ENCODE results near the gene CD244. TPM values are rescaled to one million over a fixed set of nuclear protein-coding genes. Genes with fewer than 3 reads are reported as not detected.
"Not testable (repeated sequence)": the region's sequence is repeated elsewhere in the genome, so short reads cannot be mapped to it uniquely, and the experiment has no call there.

CD244 gene
- polyA plus RNA-seq, 2 of the 4 experiments (the other 2 are of a cell fraction) = 0.03 TPM; not detected in 1

- ChIA-PET CTCF (interaction anchor here (1.0 to 1.1 kb wide), 2 partner anchors 70 to 84 kb away, joined by 3 to 4 read pairs; no protein-coding TSS in a partner anchor), POLR2A (no interaction called here)
- Histone ChIP-seq H3K4me2 (no peak overlapping the region), H3K9me3 (0 out of 3 replicates have a peak, but pooled peaks cover 3% of the 10 kb centered on the region), H3K27ac (no peak overlapping the region), H3K4me3 (no peak overlapping the region), H3K4me1 (no peaks in the 10 kb centered on the region)
- WGBS (ENCODE audit: missing lambda C conversion rate) = 68% methylated on average over 4 of the region's 4 CpGs
- ATAC-seq (no peak), DNase-seq (ENCODE audit: low read depth in 1 of 2, low spot score in 1 of 2) (no peak), FAIRE-seq (no peak)
- TF ChIP-seq MAFK (IDR thresholded peaks at IDR 0.05; ENCODE audit: partially characterized antibody) (no peak), MAZ (IDR thresholded peaks at IDR 0.05; ENCODE audit: borderline replicate concordance, low read depth, low read length) (no peak), RFX5 (IDR thresholded peaks at IDR 0.05) (no peak), SMC3 (IDR thresholded peaks at IDR 0.05) (no peak), TP53 (CRISPR knock-in tag; IDR thresholded peaks at IDR 0.05) (no peak), JUNB (IDR thresholded peaks at IDR 0.05) (no peak), NPAS2 (CRISPR knock-in tag; IDR thresholded peaks at IDR 0.05; ENCODE audit: borderline replicate concordance) (no peak), HMGXB4 (CRISPR knock-in tag; IDR thresholded peaks at IDR 0.05; ENCODE audit: borderline replicate concordance) (no peak), ZC3H11A (IDR thresholded peaks at IDR 0.05) (no peak), HOXA7 (CRISPR knock-in tag; IDR thresholded peaks at IDR 0.05) (no peak)
These were observed 42.9 kb upstream of the CD244 start for GRCh38 chr1:160905617-160905989.

DNA sequence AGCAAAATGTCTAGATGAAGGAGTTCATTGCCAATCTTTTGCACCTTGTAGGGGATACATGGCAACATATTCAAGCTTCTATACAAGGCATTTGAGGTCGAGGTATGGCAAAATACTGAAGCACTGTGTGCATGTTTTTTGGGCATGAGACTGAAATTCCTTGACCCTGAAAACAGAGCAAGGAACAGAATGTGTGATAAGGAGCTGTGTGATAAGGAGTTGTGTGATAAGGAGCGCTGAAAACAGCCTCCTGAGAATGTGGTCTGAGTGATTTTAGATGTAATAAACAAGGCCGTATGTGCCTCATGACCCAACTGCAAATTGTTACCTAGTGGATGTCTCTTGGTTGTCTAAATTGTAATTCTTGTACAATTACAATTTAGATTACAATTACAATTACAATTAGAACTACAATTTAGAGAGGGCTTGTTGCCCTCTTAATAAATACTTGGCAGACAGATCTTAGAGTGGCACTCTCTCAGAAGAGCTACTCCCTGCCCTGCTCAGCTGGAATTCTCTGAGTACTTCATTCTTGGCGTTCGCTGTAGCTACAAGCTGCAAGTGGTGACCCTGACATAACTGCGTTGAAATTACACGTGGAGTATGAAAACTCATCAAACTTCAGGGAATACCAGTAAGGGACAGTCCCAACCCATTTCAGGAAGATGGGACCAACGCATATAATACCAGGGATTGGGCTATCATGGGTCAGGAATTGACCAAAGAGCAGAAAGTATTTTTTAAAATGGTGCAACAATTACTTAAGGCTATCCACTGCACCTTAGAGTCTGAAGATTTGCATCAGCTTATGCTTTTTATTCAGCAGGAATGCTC, 42.3 kb upstream of the CD244 start:
- no peaks in the 10 kb centered on the region for H3K4me1 ChIP-seq
- H3K4me3 ChIP-seq = no peak overlapping the region
- H3K27ac ChIP-seq = no peak overlapping the region
- TF ChIP-seq NR3C1 (IDR thresholded peaks at IDR 0.05) (no peak), USF2 (IDR thresholded peaks at IDR 0.05) (no peak), ZSCAN20 (CRISPR knock-in tag; IDR thresholded peaks at IDR 0.05) (no peak), HDAC2 (IDR thresholded peaks at IDR 0.05) (no peak), HOXB5 (CRISPR knock-in tag; IDR thresholded peaks at IDR 0.05) (no peak), CBX2 (IDR thresholded peaks at IDR 0.05; ENCODE audit: borderline replicate concordance, low read depth) (no peak), TP53 (CRISPR knock-in tag; IDR thresholded peaks at IDR 0.05) (no peak), FOSB (CRISPR knock-in tag; IDR thresholded peaks at IDR 0.05) (no peak), NPAS2 (CRISPR knock-in tag; IDR thresholded peaks at IDR 0.05; ENCODE audit: borderline replicate concordance) (no peak), RAD21 (conservative IDR thresholded peaks at IDR 0.05 in 1 of 2, IDR thresholded peaks at IDR 0.05 in 1 of 2) (no peak)
- TF ChIP-seq, protein P1, sequence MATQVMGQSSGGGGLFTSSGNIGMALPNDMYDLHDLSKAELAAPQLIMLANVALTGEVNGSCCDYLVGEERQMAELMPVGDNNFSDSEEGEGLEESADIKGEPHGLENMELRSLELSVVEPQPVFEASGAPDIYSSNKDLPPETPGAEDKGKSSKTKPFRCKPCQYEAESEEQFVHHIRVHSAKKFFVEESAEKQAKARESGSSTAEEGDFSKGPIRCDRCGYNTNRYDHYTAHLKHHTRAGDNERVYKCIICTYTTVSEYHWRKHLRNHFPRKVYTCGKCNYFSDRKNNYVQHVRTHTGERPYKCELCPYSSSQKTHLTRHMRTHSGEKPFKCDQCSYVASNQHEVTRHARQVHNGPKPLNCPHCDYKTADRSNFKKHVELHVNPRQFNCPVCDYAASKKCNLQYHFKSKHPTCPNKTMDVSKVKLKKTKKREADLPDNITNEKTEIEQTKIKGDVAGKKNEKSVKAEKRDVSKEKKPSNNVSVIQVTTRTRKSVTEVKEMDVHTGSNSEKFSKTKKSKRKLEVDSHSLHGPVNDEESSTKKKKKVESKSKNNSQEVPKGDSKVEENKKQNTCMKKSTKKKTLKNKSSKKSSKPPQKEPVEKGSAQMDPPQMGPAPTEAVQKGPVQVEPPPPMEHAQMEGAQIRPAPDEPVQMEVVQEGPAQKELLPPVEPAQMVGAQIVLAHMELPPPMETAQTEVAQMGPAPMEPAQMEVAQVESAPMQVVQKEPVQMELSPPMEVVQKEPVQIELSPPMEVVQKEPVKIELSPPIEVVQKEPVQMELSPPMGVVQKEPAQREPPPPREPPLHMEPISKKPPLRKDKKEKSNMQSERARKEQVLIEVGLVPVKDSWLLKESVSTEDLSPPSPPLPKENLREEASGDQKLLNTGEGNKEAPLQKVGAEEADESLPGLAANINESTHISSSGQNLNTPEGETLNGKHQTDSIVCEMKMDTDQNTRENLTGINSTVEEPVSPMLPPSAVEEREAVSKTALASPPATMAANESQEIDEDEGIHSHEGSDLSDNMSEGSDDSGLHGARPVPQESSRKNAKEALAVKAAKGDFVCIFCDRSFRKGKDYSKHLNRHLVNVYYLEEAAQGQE (IDR thresholded peaks at IDR 0.05) = no peak
- TF ChIP-seq, protein P2, sequence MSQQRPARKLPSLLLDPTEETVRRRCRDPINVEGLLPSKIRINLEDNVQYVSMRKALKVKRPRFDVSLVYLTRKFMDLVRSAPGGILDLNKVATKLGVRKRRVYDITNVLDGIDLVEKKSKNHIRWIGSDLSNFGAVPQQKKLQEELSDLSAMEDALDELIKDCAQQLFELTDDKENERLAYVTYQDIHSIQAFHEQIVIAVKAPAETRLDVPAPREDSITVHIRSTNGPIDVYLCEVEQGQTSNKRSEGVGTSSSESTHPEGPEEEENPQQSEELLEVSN (IDR thresholded peaks at IDR 0.05; ENCODE audit: borderline replicate concordance, low read depth) = no peak
- WGBS (ENCODE audit: missing lambda C conversion rate) = 57% methylated on average over 8 of the region's 8 CpGs
- FAIRE-seq (no peak), ATAC-seq (no peak), DNase-seq (ENCODE audit: low read depth in 1 of 2, low spot score in 1 of 2) (no peak)
- CTCF ChIA-PET = interaction anchor here (0.9 to 1.1 kb wide), 4 partner anchors 21 to 85 kb away, joined by 3 to 4 read pairs (median 4); no protein-coding TSS in a partner anchor
- no peak overlapping the region for H3K4me2 ChIP-seq
- H3K9me3 ChIP-seq = 0 out of 3 replicates have a peak, but pooled peaks cover 3% of the 10 kb centered on the region
- POLR2A ChIA-PET = no interaction called here

GRCh38 chr1:160902251-160902650, 39.6 kb upstream of the CD244 start:
- H3K4me1 ChIP-seq; H3K4me3 ChIP-seq; ATAC-seq; H3K27ac ChIP-seq; H3K4me2 ChIP-seq; CTCF ChIA-PET; H3K9me3 ChIP-seq; DNase-seq (ENCODE audit: low read depth in 1 of 2, low spot score in 1 of 2); POLR2A ChIA-PET; FAIRE-seq: not testable (repeated sequence)
- 25% methylated on average over 1 of the region's 1 CpG for WGBS (ENCODE audit: missing lambda C conversion rate)
